PFSK-1 (cell line): Measurements from ENCODE around the gene RNASE9.

Source experiments
- POLR2AphosphoS5 ChIP-seq: IDR thresholded peaks from 2 replicates; pipeline ENCODE4 v1.6.1; 2012; ENCODE audit warnings: low read depth, mild to moderate bottlenecking, control low read depth, low read length, moderate library complexity
- SIN3A ChIP-seq: IDR thresholded peaks from 2 replicates; pipeline ENCODE4 v1.6.1; 2012; ENCODE audit warnings: mild to moderate bottlenecking, low read length, moderate library complexity, borderline replicate concordance; ENCODE audit not compliant: insufficient read depth
- TAF1 ChIP-seq: IDR thresholded peaks from 2 replicates; pipeline ENCODE4 v1.6.1; 2012; ENCODE audit warnings: low read length, control low read depth, borderline replicate concordance; ENCODE audit not compliant: insufficient read depth
- TF ChIP-seq, protein P1 (sequence below), 2 experiments: IDR thresholded peaks; 2 replicates each; pipeline versions ENCODE4 v1.6.1 to v1.8.0; 2011 to 2012; ENCODE audit warnings: low read depth in 2 of 2, low read length in 2 of 2, control low read depth in 1 of 2, inconsistent platforms in 1 of 2, mild to moderate bottlenecking in 1 of 2, moderate library complexity in 1 of 2; ENCODE audit not compliant: insufficient read depth in 1 of 2

- TF ChIP-seq TAF1 (no peak), SIN3A (no peak), POLR2AphosphoS5 (no peak)
- TF ChIP-seq, protein P1, sequence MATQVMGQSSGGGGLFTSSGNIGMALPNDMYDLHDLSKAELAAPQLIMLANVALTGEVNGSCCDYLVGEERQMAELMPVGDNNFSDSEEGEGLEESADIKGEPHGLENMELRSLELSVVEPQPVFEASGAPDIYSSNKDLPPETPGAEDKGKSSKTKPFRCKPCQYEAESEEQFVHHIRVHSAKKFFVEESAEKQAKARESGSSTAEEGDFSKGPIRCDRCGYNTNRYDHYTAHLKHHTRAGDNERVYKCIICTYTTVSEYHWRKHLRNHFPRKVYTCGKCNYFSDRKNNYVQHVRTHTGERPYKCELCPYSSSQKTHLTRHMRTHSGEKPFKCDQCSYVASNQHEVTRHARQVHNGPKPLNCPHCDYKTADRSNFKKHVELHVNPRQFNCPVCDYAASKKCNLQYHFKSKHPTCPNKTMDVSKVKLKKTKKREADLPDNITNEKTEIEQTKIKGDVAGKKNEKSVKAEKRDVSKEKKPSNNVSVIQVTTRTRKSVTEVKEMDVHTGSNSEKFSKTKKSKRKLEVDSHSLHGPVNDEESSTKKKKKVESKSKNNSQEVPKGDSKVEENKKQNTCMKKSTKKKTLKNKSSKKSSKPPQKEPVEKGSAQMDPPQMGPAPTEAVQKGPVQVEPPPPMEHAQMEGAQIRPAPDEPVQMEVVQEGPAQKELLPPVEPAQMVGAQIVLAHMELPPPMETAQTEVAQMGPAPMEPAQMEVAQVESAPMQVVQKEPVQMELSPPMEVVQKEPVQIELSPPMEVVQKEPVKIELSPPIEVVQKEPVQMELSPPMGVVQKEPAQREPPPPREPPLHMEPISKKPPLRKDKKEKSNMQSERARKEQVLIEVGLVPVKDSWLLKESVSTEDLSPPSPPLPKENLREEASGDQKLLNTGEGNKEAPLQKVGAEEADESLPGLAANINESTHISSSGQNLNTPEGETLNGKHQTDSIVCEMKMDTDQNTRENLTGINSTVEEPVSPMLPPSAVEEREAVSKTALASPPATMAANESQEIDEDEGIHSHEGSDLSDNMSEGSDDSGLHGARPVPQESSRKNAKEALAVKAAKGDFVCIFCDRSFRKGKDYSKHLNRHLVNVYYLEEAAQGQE (IDR thresholded peaks at IDR 0.05; ENCODE audit: insufficient read depth in 1 of 2, low read depth in 2 of 2, low read length in 2 of 2), result no peak
These were observed 7.5 kb upstream of the RNASE9 start for GRCh38 chr14:20568393-20568792.
